Measurements from ENCODE around the gene TMEM214. TPM values are rescaled to one million over a fixed set of nuclear protein-coding genes. Genes with fewer than 3 reads are reported as not detected.

Gene TMEM214
- total RNA-seq, 1 donor from 2014 or later, result 83.9 TPM

- DNase-seq (ENCODE audit: extremely low spot score, unreplicated experiment), result no peak
- H3K4me1 Mint-ChIP-seq (ENCODE audit: unreplicated experiment), result peaks cover 22% of the 10 kb centered on the region
- H3K27ac Mint-ChIP-seq, result no peak overlapping the region
- no peak overlapping the region for H3K4me3 Mint-ChIP-seq
- peaks cover 24% of the 10 kb centered on the region for H3K36me3 Mint-ChIP-seq
- no peak for TF ChIP-seq CTCF (conservative IDR thresholded peaks at IDR 0.05)
- no peaks in the 10 kb centered on the region for H3K27me3 Mint-ChIP-seq
- no peaks in the 10 kb centered on the region for H3K9me3 Mint-ChIP-seq
These were observed 32.4 kb downstream of the TMEM214 start for GRCh38 chr2:27065128-27065527.

GRCh38 chr2:27067385-27067784, 34.6 kb downstream of the TMEM214 start:
- Mint-ChIP-seq H3K4me3 (no peak overlapping the region), H3K36me3 (peaks cover 28% of the 10 kb centered on the region), H3K27me3 (no peaks in the 10 kb centered on the region), H3K4me1 (ENCODE audit: unreplicated experiment) (peaks cover 22% of the 10 kb centered on the region), H3K9me3 (no peaks in the 10 kb centered on the region), H3K27ac (no peak overlapping the region)
- no peak for TF ChIP-seq CTCF (conservative IDR thresholded peaks at IDR 0.05)
- DNase-seq (ENCODE audit: extremely low spot score, unreplicated experiment), result no peak

GRCh38 chr2:27069436-27069835, 36.7 kb downstream of the TMEM214 start:
- Mint-ChIP-seq H3K36me3 (peaks cover 26% of the 10 kb centered on the region), H3K4me1 (ENCODE audit: unreplicated experiment) (peaks cover 29% of the 10 kb centered on the region), H3K27ac (peak overlapping the region; percentile 93), H3K27me3 (no peaks in the 10 kb centered on the region), H3K9me3 (no peaks in the 10 kb centered on the region), H3K4me3 (peak overlapping the region; percentile 98)
- no peak for DNase-seq (ENCODE audit: extremely low spot score, unreplicated experiment)
- no peak for TF ChIP-seq CTCF (conservative IDR thresholded peaks at IDR 0.05)

GRCh38 chr2:27069961-27070618, 37.3 kb downstream of the TMEM214 start:
- H3K27me3 Mint-ChIP-seq, result peaks cover 5% of the 10 kb centered on the region
- peak overlapping the region; percentile 93 for H3K27ac Mint-ChIP-seq
- no peaks in the 10 kb centered on the region for H3K9me3 Mint-ChIP-seq
- peak overlapping the region; percentile 98 for H3K4me3 Mint-ChIP-seq
- no peak for TF ChIP-seq CTCF (conservative IDR thresholded peaks at IDR 0.05)
- H3K4me1 Mint-ChIP-seq (ENCODE audit: unreplicated experiment), result peaks cover 35% of the 10 kb centered on the region
- peaks cover 25% of the 10 kb centered on the region for H3K36me3 Mint-ChIP-seq
- no peak for DNase-seq (ENCODE audit: extremely low spot score, unreplicated experiment)

GRCh38 chr2:27070653-27071276, 38.0 kb downstream of the TMEM214 start:
- no peak for DNase-seq (ENCODE audit: extremely low spot score, unreplicated experiment)
- Mint-ChIP-seq H3K27ac (peak overlapping the region; percentile 93), H3K9me3 (no peaks in the 10 kb centered on the region), H3K36me3 (peaks cover 25% of the 10 kb centered on the region), H3K4me3 (peak overlapping the region; percentile 98), H3K4me1 (ENCODE audit: unreplicated experiment) (peaks cover 40% of the 10 kb centered on the region), H3K27me3 (peaks cover 5% of the 10 kb centered on the region)
- no peak for TF ChIP-seq CTCF (conservative IDR thresholded peaks at IDR 0.05)
